Measurements from ENCODE around the gene NHSL2.

Gene NHSL2

DNA sequence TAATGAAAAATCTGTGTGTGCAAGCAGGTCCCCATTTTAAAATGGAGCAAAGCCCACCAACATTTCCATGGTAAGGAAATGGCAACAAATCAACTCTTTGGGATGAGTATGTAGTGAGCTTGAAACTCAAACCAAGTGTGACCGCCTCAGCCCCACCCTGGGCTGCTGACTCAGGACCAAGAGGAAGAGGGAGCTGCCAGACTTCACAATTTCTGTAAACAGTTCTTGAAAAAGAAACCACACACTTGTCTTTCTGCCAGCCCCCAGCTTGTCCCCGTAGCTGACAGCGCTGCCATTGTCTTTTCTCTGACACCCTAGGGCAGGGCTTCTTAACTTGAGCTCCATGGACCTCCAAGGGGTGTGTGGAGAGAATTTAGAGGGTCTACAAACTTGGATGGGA, 210.7 kb downstream of the NHSL2 start:
- DNase-seq, result peak in 1 of 2 donors; percentile 33
- no peak overlapping the region for H3K27ac Mint-ChIP-seq
- peaks cover 8% of the 10 kb centered on the region for H3K4me1 Mint-ChIP-seq
- peaks cover 34% of the 10 kb centered on the region for H3K27me3 Mint-ChIP-seq
- peak; percentile 90 for ATAC-seq
- no peaks in the 10 kb centered on the region for H3K9me3 Mint-ChIP-seq
- no peak overlapping the region for H3K4me3 Mint-ChIP-seq

DNA sequence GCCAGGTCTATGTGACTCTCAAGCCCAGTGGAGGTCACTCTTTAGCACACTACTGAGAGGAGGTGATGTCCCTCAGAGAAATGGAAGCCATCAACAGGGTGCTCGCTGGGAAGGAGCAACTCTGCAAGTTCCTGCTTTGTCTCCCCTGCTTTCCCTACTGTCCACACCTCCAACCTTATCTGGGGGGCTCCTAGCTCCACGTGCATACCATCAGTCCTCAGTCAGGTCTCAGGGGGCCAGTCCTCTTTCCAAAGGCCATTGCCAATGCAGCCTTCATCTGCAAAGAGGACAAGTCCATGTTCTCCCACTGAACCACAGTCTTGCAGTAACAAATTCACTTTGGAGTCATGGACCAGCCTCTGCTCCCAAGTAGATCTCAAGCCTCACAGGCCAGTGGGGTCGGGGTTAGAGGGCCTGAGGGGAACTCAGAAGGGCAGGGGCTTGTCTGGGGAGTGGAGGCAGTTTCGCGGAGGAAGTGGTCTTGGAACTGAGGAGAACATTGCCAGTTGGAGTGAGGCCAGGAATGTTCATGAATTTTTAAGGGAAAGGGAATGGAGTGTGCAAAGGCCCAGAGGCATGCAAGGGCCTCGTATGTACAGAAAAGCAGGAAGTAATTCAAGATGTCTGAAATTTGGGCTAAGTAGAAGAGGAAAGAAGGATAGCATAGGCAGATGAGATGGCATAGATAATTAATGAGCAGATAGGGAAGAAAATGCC, 212.1 kb downstream of the NHSL2 start:
- ATAC-seq (no peak), DNase-seq (no peak)
- peaks cover 13% of the 10 kb centered on the region for H3K4me1 Mint-ChIP-seq
- H3K27ac Mint-ChIP-seq, result no peak overlapping the region
- H3K9me3 Mint-ChIP-seq, result no peaks in the 10 kb centered on the region
- peaks cover 34% of the 10 kb centered on the region for H3K27me3 Mint-ChIP-seq
- no peak overlapping the region for H3K4me3 Mint-ChIP-seq

DNA sequence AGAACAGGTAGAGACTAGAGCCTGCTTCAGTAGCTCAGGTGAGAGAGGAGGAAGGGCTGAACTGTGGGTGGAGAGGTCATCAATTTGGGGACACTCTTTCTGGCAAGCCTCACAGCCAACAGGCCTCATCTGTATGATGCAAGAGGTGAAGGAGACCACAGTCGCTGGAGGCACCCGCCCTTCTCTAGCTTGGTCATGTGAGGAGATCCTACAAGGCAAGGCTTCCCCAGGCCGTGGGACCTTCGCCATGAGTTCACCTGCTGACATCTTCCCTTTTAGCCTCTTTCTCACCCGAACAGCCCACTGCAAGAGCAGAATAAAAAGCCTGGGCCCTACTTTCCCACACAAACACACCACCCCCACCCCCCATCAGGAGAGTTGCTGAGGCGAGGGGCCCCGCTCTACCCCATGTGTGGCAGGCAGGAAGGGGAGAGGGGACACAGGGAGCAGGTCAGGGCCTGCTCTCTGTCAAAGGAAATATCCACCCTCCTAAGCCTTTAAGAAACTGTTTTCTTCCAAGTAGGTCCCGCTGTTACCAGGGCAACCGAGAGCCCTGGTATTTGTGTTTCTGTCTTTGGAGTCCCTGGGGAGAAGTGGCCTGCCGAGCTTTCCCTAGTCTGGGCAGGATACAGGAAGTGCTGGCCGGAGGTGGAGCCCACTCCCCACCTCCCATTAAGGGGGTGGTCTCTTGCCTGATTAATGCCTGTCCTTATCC, 213.0 kb downstream of the NHSL2 start:
- Mint-ChIP-seq H3K27me3 (peaks cover 35% of the 10 kb centered on the region), H3K4me1 (peaks cover 13% of the 10 kb centered on the region), H3K27ac (no peak overlapping the region), H3K4me3 (no peak overlapping the region), H3K9me3 (no peaks in the 10 kb centered on the region)
- DNase-seq (no peak), ATAC-seq (no peak)

DNA sequence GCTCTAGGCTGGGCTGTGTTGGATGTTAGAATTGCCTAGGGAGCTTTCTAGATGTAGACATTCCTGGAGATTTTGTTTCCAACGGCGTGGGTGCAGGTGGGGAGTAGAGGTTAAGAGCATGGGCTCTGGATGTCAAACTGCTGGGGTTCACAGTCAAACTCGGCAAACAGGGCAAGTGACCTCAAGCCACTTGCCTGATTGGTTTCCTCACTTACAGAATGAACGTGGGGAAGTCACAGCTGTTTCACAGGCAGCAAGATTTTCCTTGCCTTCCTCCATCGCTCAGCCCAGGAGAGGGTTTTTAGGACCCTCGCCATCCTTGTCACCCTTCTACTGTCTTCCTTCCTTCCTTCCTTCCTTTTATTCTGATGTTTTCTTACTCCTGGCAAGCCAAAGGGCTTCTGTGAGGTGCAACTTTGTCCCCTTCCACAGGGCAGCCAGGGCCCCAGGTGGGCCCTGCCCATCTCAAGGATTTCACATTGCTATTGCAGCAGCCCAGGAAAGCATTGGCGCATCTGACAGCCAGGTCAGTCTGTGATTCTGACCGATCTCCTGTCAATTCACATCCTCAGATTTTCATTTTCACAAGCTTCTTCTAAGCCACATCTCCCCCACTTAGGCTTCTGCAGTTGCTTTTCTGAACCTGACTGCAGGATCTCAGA, 214.0 kb downstream of the NHSL2 start:
- no peak for DNase-seq
- Mint-ChIP-seq H3K27me3 (peaks cover 44% of the 10 kb centered on the region), H3K9me3 (no peaks in the 10 kb centered on the region), H3K4me1 (peaks cover 13% of the 10 kb centered on the region), H3K4me3 (no peak overlapping the region), H3K27ac (no peak overlapping the region)
- no peak for ATAC-seq

DNA sequence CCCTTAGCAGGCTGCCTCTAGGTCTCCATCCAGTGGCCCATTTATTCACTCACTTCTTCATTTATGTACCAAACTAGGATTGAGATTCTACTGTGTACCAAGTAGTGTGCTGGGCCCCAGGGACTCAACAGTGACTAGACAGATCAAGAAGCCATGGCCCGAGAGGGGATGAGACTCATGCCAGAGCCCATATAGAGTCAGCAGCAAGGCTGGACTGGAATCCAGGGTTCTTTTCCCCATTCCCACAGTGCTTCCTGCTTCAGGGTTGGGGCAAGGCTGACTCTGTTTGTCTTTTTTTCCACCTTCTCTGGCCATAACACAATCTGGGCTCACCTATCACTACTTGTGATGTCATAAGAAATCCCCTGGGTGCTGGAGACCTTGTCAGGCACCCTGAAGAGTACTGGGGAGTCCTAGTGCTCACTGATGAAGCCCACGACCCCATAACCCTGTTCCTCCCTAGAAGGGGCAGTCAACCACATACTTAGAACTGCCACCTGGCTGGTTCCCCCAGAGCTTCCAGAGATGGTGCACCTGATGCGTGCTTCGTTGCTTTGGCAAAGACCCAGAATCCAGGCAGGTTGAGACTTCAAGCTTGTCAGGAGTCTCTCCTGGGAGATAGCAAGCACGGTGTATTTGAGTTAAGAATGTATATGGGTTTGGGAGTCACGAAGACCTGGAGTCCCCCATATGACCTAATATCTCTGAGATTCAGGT, 214.8 kb downstream of the NHSL2 start:
- ATAC-seq (no peak), DNase-seq (no peak)
- Mint-ChIP-seq H3K4me1 (peaks cover 13% of the 10 kb centered on the region), H3K27me3 (peaks cover 44% of the 10 kb centered on the region), H3K27ac (no peak overlapping the region), H3K4me3 (no peak overlapping the region), H3K9me3 (no peaks in the 10 kb centered on the region)

DNA sequence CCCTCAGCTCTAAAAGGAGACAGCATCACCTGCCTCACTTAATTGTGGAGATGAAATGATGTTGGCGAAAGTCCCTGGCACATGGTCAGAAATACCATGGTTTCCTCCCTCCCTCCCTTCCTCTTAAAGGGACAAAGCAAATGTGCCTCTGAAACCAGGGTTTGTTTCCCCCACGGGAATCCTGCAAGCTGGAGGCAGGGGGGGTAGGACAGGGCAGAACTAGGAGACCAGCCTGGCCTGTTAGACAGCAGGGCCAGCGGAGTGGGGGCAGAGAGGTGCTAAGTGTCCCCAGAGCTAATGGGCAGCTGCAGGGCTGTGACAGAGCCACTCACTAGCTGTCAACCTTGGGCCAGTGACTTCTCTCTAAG, 215.4 kb downstream of the NHSL2 start:
- H3K9me3 Mint-ChIP-seq, result no peaks in the 10 kb centered on the region
- ATAC-seq (no peak), DNase-seq (no peak)
- peaks cover 11% of the 10 kb centered on the region for H3K4me1 Mint-ChIP-seq
- H3K27me3 Mint-ChIP-seq, result peaks cover 44% of the 10 kb centered on the region
- no peak overlapping the region for H3K27ac Mint-ChIP-seq
- H3K4me3 Mint-ChIP-seq, result no peak overlapping the region

DNA sequence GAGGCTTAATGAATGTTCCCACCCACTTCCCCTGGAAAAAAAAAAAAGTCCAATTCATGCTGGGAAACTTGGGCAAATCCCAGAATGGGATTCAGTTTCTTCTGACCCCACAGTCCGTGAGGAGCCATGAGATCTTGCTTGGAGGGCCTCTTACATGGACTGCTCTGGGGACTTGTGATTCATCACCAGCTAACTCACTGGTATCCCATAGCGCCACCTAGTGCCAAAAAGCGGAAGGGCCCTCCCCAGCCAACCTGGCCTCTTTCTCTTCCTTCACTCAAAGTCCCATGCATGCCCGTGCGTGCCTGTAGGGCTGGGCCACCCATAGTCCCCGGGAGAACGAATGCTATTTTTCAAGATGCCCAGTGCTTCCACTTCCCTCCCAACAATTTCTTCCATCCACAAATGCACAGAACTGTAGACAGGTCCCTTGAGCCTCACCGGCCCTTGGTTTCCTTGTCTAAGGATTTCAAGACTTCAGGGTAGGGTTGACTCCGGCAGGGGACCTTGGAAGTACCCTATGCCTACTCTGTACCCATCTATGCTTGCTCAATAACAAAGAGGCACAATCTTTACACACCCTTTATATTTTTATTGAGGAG, 216.0 kb downstream of the NHSL2 start:
- Mint-ChIP-seq H3K27me3 (peaks cover 47% of the 10 kb centered on the region), H3K4me1 (peaks cover 6% of the 10 kb centered on the region), H3K27ac (no peak overlapping the region), H3K9me3 (no peaks in the 10 kb centered on the region), H3K4me3 (no peak overlapping the region)
- ATAC-seq (peak; percentile 86), DNase-seq (peak; percentile 74 to 76)

DNA sequence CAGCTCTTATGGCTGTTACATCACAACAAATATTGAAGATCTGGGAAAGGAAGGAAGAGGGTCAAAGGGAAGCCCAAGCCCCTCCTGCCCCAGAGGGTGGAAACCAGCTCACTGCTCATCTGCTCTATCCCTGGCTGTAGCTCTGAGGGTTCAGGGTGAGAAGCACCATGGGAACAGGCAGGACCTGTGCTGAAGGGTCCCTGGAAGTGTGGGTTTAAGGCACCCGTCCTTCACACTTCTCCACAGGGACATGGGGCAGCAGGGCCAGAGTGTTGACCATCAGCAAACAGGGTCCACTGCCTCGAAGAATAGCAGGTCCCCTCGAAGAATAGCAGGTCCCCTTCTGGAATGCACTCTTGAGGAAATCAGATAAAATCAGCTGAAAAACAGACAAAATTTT, 216.7 kb downstream of the NHSL2 start:
- Mint-ChIP-seq H3K27me3 (peaks cover 53% of the 10 kb centered on the region), H3K9me3 (no peaks in the 10 kb centered on the region), H3K27ac (no peak overlapping the region), H3K4me3 (no peak overlapping the region), H3K4me1 (peaks cover 11% of the 10 kb centered on the region)
- DNase-seq (no peak), ATAC-seq (no peak)

DNA sequence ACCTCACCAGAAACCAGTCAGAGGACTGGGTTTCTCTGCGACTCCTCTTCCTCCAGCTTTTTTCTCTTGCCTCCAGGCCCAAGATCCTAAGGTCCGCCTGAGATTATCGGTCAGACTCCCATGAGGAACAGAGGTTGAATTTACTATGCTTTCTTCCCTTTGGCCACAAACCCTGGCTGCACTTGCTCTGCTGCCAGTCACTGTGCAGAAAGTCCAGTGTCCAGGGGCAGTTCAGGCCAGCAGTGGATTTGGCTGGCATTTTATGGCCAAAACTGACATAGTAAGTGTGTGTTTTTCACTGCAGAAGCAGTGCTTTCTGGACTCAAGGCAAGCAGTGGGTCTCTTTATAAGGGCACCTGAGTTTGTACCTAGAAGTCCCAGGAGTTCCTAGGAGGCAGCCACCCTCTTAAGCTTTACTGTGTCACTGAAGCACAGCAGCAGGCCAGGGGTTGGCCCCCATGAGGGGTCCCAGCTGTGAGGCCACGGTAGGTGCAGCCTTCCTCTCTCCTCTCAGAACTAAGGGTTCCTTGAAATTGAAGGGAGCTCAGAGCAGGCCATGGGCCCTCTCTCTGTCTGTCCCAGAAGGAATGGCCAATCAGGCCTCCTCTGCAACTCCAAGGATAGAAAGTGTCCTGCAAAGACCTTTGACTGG, 217.7 kb downstream of the NHSL2 start:
- peaks cover 63% of the 10 kb centered on the region for H3K27me3 Mint-ChIP-seq
- H3K27ac Mint-ChIP-seq, result no peak overlapping the region
- H3K4me3 Mint-ChIP-seq, result no peak overlapping the region
- H3K9me3 Mint-ChIP-seq, result no peaks in the 10 kb centered on the region
- peaks cover 12% of the 10 kb centered on the region for H3K4me1 Mint-ChIP-seq
- DNase-seq (no peak), ATAC-seq (no peak)

DNA sequence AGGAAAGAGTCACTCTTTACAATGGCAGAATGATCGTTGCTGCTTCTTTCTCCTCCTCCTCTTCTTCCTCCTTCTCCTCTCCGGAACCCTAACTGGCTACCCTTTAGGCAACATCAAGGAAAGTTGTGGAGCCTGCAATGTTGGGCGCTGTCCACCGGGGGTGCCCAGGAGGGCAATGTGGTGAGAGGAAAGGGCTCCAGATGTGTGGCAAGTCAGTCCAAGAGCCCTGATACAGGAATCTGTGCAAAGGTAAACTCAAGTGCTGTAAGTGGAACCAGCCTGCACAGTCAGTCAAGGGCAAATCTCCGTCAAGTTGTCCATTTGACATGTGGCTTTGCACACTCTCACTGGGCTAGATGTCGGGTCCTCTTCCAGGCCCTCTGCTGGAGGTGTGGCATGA, 218.2 kb downstream of the NHSL2 start:
- no peak overlapping the region for H3K27ac Mint-ChIP-seq
- no peak overlapping the region for H3K4me3 Mint-ChIP-seq
- DNase-seq (peak in 1 of 2 donors; percentile 24), ATAC-seq (no peak)
- peaks cover 12% of the 10 kb centered on the region for H3K4me1 Mint-ChIP-seq
- no peaks in the 10 kb centered on the region for H3K9me3 Mint-ChIP-seq
- H3K27me3 Mint-ChIP-seq, result peaks cover 69% of the 10 kb centered on the region

DNA sequence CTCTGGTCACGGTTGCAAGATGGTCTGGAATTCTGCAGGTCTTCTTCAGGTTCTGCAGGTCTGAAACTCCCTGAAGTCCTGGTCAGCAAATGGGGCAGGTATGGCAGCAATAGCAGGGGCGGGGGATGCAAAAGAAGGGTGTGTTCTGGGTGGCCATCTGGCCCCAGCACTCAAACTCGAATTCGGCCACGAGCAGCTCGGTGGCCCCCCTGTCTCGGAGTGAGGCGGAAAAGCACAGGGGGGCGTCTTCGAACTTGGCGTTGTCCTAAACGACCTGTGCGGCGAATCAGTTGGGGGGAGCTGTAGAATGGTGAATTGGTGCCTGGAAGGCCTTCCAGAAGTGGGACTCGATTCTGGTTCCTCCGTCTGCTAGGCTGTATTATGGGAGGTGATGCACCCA, 219.0 kb downstream of the NHSL2 start:
- Mint-ChIP-seq H3K27me3 (peaks cover 68% of the 10 kb centered on the region), H3K27ac (peak overlapping the region in 1 of 2 donors; percentile 16), H3K4me3 (no peak overlapping the region), H3K4me1 (peaks cover 12% of the 10 kb centered on the region), H3K9me3 (no peaks in the 10 kb centered on the region)
- ATAC-seq (no peak), DNase-seq (no peak)

DNA sequence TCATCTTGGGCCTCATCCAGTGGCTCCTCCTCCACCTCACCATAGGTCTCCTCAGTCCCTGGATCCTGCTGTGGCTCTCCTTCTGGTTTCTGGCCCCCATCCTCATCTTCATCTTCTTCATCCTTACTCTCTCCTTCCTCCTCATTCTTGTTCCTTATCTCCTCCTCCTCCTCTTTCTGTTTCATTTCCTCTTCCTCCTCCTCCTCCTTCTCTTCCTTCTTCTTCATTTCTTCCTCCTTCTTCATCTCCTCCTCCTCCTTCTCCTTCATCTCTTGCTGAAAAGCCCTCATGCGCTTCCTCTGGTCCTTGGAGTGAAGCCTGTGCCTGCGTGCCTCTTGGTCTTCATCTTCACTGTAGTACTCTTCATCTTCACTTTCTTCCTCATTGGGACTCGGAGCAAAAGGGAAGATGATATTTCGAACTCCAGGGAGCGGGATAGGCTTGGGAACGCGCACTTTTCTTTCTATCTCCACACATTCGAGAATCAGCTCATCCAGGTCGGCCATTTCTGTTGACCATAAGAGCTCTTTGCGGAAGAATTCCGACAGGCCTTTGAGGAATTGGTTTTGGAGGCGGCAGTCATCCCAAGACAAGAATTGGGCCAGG, 219.6 kb downstream of the NHSL2 start:
- no peak for DNase-seq
- peaks cover 12% of the 10 kb centered on the region for H3K4me1 Mint-ChIP-seq
- ATAC-seq, result no peak
- no peak overlapping the region for H3K27ac Mint-ChIP-seq
- H3K4me3 Mint-ChIP-seq, result no peak overlapping the region
- no peaks in the 10 kb centered on the region for H3K9me3 Mint-ChIP-seq
- peaks cover 68% of the 10 kb centered on the region for H3K27me3 Mint-ChIP-seq

DNA sequence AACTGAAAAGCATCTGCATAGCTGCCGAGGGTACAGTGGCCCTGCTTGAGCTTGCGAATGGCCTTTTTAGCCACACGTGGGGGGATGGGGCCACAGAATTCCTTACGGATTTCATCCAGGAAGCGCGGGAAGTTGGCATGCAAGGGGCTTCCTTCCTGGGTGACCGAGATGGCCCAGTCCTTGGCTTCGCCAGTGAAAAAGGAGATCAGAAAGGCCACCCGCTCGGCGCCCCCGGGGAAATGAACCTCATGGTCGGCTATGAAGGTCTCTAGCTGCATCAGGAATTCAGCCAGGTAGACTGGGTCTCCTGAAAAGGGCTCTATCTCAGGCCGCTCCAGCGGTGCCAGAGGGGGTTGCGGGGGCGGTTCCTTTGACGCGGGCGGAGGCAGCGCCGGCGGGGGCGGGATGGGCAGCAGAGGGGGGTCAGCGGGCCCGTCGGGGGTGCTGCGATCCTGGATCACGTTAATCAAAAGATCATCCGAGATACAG, 220.2 kb downstream of the NHSL2 start:
- ATAC-seq, result no peak
- peak overlapping the region in 1 of 2 donors; percentile 73 for H3K4me3 Mint-ChIP-seq
- no peaks in the 10 kb centered on the region for H3K9me3 Mint-ChIP-seq

More for the DNA sequence above, 220.2 kb downstream of the NHSL2 start:
- no peak for DNase-seq
- peaks cover 12% of the 10 kb centered on the region for H3K4me1 Mint-ChIP-seq
- no peak overlapping the region for H3K27ac Mint-ChIP-seq
- peaks cover 67% of the 10 kb centered on the region for H3K27me3 Mint-ChIP-seq

Measured in stimulated activated naive CD8-positive, alpha-beta T cell treated with anti-CD3 and anti-CD28 coated beads, Interleukin-15, amount 100 ng/mL, for 72 hours (primary cell).